Raji (cell line): Measurements from ENCODE around the gene OR4M1.
"Not testable (repeated sequence)": the region's sequence is repeated elsewhere in the genome, so short reads cannot be mapped to it uniquely, and the experiment has no call there.

Source experiments
- POLR2A ChIP-seq: IDR thresholded peaks from 2 replicates; pipeline ENCODE4 v1.6.1; 2011; ENCODE audit warnings: low read depth, low read length, control low read depth; ENCODE audit not compliant: insufficient read depth

OR4M1 gene, protein sequence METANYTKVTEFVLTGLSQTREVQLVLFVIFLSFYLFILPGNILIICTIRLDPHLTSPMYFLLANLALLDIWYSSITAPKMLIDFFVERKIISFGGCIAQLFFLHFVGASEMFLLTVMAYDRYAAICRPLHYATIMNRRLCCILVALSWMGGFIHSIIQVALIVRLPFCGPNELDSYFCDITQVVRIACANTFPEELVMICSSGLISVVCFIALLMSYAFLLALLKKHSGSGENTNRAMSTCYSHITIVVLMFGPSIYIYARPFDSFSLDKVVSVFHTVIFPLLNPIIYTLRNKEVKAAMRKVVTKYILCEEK

DNA sequence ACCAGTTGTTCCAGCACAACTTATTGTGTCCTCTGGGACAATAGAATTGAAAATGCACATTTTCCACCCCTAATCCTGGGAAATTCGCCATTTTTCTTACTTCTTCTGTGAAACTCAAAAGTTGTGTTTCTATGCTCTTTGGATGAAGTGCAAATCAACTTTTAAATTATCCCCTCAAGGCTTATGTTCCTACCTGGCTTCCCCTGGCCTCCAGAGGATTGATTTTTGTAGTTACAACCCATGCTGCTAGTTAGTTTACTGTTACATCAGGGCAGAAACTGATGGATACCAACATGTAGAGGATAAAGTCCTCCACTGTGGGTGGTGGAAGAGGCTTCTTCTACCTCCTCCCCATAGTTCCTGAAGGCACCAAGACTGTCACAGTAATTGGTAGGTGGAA, at the start of gene OR4M1:
OR4M1 (plus strand) TSS at position 301 of the 400 bp plus-strand sequence. CDS start 6,819 bp downstream, outside the sequence.
- not testable (repeated sequence) for TF ChIP-seq POLR2A

DNA sequence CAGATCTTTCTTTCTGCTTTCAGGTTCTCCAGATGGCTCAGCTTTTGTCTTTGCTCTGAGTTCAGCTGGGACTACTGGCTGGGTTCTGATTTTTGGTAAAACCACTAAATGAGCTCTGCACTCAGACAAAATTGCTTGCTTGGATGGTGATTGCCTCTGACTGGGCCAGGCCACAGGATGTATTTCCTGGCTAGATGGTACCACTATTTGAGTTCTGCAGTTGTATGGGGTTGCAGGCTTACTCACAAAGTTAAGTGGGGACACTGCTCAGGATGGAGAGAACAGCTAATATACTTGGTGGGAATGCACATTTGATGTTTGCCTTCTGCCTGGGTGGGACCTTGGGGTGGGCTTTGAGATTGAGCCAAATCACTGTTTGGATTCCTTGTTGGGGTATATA, 43.9 kb upstream of the OR4M1 start:
- no peak for TF ChIP-seq POLR2A

- TF ChIP-seq POLR2A, result no peak
Measured at GRCh38 chr14:19729763-19730162, 43.5 kb upstream of the OR4M1 start.

DNA sequence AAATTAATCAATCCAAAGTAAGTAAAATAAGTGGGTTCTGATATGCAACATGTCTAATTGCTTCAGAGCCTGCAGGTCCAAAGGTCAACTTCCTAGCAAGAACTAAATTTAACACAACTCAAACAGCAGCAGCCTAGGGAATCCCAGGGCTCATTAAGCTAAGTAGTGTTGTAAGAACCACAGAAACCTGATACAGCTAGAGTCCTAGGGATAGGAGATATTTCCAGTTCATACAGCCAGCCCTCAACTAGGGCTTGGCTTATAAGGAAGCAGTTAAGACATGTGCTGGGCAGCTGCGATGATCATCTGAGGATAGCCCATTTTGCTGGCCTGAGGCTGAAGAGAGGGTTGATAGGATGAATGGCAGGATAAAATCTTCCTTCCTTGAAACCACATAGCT, 30.0 kb upstream of the OR4M1 start, which contains the start of gene OR4Q3:
OR4Q3 (plus strand) TSS at position 316 of the 400 bp plus-strand sequence.
- TF ChIP-seq POLR2A, result no peak

- no peak for TF ChIP-seq POLR2A
Measured at GRCh38 chr14:19754172-19754571, 19.1 kb upstream of the OR4M1 start.

DNA sequence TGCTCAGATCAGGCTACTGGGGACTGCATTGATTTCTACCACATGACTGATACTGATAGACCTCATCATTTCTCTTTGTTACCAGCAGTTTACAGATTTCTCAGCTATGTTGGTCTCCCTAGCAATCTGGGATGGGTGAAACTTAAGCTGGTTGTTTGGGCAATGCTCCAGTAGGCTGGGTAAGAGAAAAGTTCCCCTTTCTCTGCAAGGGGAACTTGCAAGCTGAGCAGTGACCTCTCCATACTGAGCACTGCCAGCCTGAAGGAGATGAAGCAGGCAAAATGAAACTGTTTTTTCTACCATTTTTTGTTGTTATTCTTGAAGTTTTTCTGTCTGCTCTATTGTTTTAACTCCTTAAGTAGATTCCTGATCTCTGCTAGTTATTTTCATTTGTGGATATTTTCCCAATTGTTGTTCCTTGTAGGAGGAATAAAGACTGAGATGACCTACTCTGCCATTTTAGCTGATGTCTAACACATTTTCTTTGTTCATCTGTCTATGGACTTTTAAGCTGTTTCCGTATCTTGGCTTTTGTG, 1.3 kb upstream of the OR4M1 start:
- no peak for TF ChIP-seq POLR2A

GRCh38 chr14:19775587-19775986, 2.3 kb downstream of the OR4M1 start:
- TF ChIP-seq POLR2A, result no peak

- TF ChIP-seq POLR2A, result no peak
Measured at GRCh38 chr14:19799880-19800279, 26.6 kb downstream of the OR4M1 start.

DNA sequence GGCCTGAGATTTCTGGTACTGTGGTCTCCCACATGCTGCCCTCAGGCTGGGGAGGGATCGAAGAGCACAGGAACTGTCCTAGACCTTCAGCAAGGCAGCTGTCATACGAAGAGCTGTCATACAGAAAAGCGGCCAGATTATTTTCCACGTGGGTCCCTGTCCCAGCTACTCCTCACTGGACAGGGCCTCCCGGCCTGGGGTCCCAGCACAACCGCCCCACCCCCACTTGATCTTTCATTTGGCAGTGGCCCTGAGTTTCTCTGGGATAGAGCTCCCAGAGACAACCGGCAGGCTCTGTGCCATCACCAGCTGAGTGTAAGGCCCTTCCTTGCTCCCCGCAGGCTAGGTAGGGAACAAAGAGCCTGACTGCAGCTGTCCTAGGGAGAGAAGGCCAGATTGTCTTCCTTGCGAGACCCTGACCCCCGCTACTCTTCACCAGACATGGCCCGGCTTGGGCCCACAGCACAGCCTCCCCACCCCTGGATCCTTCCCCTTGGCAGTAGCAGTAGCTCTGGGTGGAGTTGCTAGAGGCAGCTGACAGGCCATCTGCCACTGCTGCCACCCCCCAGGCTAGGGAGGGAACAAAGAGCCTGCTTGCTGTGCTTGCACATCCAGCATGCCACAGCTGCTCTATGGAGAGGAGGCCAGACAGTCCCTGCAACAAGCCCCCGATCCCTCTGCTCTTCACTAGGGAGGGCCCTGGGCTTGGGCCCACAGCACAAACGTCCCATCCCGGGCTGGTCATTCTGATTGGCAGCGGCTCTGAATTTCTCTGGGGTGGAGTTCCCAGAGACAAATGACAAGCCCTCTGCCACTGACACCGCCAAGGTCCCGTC, 27.2 kb downstream of the OR4M1 start:
- no peak for TF ChIP-seq POLR2A

GRCh38 chr14:19801118-19801464, 27.8 kb downstream of the OR4M1 start:
- no peak for TF ChIP-seq POLR2A

GRCh38 chr14:19803470-19803869, 30.2 kb downstream of the OR4M1 start, which contains the start of gene OR4N2:
OR4N2 (plus strand) TSS chr14:19803770; CDS start chr14:19827449, 23,679 bp downstream.
- not testable (repeated sequence) for TF ChIP-seq POLR2A

DNA sequence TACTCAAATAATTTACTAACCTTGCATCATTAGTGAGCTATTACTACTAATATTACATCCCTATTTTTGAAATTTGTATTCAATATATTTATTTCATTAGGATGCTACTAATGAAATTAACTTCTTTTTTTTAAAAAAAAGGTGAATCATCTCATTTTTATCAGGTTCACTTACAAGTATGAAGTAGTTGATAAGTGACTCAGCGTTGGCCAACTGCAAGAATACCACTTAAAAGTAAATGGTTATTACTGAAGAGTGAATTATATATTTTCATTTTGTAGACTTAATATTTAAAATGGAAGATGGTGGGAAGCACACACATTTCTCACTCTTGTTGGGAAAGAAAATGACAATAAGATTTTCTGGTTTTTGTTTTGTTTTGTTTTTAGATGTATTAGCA, 49.9 kb downstream of the OR4M1 start:
- TF ChIP-seq POLR2A, result no peak

GRCh38 chr14:19823765-19824164, 50.5 kb downstream of the OR4M1 start:
- TF ChIP-seq POLR2A, result no peak

DNA sequence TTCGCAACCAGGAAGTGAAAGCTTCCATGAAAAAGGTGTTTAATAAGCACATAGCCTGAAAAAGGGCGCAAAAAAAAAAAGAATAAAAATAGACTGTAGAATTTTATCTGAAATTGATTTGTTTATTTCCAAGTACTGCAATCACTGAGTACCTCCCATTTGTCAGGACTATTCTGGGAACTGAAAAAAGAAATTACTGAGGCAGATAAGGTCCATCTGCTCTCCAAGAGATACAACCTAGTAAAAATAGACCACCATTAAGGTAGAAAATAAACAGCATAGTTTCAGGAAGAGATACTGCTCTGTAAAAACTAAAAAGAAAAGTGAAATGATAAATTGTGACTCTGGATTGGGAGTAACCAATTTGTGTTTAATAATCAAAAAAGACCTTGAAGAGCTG, 55.0 kb downstream of the OR4M1 start:
- no peak for TF ChIP-seq POLR2A
